GM12864 (cell line): Measurements from ENCODE around the gene MPDZ.

Source experiments
- DNase-seq: peaks from one replicate; pipeline ENCODE4 v3.0.0-alpha.2; 2011; ENCODE audit warnings: low read depth
- H3K4me3 ChIP-seq: 2 replicates; pipeline ENCODE4 v1.5.1; 2011; ENCODE audit warnings: mild to moderate bottlenecking, low read depth, low read length, control low read depth
- TF ChIP-seq, protein P1 (sequence below): IDR thresholded peaks from 2 replicates; pipeline ENCODE4 v1.5.1; 2011; ENCODE audit warnings: low read depth, mild to moderate bottlenecking, moderate library complexity, low read length, control low read depth, inconsistent platforms; ENCODE audit errors: missing control alignments

MPDZ gene, protein sequence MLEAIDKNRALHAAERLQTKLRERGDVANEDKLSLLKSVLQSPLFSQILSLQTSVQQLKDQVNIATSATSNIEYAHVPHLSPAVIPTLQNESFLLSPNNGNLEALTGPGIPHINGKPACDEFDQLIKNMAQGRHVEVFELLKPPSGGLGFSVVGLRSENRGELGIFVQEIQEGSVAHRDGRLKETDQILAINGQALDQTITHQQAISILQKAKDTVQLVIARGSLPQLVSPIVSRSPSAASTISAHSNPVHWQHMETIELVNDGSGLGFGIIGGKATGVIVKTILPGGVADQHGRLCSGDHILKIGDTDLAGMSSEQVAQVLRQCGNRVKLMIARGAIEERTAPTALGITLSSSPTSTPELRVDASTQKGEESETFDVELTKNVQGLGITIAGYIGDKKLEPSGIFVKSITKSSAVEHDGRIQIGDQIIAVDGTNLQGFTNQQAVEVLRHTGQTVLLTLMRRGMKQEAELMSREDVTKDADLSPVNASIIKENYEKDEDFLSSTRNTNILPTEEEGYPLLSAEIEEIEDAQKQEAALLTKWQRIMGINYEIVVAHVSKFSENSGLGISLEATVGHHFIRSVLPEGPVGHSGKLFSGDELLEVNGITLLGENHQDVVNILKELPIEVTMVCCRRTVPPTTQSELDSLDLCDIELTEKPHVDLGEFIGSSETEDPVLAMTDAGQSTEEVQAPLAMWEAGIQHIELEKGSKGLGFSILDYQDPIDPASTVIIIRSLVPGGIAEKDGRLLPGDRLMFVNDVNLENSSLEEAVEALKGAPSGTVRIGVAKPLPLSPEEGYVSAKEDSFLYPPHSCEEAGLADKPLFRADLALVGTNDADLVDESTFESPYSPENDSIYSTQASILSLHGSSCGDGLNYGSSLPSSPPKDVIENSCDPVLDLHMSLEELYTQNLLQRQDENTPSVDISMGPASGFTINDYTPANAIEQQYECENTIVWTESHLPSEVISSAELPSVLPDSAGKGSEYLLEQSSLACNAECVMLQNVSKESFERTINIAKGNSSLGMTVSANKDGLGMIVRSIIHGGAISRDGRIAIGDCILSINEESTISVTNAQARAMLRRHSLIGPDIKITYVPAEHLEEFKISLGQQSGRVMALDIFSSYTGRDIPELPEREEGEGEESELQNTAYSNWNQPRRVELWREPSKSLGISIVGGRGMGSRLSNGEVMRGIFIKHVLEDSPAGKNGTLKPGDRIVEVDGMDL (N-terminal part only)

DNA sequence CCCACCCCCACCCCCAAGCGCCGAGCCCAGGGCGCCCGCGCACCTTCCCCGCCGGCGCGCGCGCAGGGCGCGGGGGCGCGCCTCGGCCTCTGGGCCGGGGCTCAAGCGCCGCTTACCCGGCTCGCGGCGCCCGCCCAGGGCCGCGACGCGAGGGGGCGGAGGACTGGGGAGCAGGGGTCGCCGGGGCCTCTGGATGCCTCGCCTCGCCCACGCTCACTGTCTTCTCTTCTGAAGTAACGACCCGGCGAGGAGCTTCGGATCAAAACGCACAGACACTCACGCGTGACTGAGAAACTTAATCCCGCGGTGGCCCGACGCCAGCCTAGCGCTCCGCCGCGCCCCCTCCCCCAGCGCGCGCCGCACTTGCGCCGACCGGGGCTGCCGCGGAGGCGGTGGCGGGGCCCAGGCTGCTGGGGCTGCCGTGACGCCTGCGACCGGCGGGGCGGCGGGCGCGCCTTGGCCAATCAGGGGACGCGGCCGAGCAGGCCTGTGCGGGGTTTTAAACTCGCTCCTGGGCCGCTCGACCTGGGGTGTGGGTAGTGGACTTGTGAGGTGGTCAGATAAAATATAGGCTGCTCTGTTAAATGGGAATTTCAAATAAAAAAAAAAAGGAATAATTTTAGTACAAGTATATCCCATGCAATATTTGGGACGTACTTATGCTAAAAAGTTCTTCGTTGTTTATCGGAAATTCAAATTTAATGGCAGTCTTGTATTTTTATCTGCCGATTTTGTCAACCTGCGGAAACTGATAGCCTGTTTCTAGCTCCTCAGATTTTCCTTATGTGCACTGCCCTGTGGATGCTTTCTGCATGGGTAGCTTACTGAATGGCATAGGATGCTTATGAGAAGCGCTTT is at the start of gene MPDZ:
TSS of gene MPDZ (minus strand) at position 409 of the 858 bp plus-strand sequence. CDS start 29,377 bp downstream, outside the sequence.
- no peak for DNase-seq
- TF ChIP-seq, protein P1, sequence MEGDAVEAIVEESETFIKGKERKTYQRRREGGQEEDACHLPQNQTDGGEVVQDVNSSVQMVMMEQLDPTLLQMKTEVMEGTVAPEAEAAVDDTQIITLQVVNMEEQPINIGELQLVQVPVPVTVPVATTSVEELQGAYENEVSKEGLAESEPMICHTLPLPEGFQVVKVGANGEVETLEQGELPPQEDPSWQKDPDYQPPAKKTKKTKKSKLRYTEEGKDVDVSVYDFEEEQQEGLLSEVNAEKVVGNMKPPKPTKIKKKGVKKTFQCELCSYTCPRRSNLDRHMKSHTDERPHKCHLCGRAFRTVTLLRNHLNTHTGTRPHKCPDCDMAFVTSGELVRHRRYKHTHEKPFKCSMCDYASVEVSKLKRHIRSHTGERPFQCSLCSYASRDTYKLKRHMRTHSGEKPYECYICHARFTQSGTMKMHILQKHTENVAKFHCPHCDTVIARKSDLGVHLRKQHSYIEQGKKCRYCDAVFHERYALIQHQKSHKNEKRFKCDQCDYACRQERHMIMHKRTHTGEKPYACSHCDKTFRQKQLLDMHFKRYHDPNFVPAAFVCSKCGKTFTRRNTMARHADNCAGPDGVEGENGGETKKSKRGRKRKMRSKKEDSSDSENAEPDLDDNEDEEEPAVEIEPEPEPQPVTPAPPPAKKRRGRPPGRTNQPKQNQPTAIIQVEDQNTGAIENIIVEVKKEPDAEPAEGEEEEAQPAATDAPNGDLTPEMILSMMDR = no peak
- H3K4me3 ChIP-seq = no peak within 1 kb of the TSS

DNA sequence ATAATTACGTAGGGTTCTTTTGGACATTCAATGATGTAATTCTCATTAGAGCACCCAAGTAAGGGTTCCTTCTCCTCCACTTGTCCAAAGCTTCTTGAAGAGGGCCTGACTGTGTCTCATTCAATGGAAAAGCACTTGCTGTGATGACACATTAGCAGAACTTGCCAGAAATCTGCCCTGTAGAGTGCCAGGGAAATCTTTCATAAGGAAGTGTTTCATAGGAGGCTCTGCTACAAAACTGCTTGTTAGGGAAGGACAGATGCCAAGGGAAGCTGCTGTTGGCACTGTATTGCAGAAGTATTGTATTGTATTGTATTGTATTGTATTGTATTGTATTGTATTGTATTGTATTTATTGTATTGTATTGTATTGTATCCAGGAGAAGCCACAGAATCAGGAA is 45.5 kb upstream of the MPDZ start:
- DNase-seq = no peak
- TF ChIP-seq, protein P1 = no peak

DNA sequence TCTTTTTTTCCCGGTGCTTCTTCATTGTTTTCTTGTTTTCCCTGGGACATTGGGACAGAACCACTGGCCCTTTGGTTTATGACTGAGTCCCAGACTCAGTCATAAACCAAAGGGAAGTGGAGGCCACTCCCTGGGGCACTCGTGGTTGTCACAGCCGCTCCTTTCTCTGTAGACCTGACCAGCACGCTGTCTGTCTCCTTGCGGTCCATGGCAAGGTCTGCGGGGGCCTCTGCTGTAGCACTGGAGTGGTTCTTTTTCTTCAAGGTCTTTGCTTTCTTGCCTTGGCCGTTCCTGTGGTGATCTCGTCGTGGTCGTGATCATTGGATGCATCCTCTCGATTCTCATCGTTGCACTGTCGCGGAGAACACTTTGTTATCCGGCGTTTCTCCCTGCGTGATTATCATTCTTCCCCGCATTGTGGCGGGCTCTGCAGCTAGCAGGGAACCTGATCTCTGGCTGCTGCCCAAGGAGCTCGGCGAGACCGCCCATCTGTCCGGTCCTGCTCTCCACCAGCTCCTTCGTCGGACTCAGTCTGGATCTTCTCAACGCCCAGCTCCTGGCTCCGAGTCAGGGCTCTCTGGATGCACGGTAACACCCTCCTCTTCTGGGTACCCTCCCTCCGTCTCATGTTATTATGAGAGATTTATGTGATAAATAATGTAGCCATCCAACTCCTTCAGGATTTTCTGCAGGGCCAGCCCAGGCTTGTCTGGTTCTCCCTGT is 43.5 kb upstream of the MPDZ start:
- H3K4me3 ChIP-seq = no peak overlapping the region
- no peak for DNase-seq
- TF ChIP-seq, protein P1 = no peak

More for the DNA sequence above, 45.5 kb upstream of the MPDZ start:
- no peak overlapping the region for H3K4me3 ChIP-seq

DNA sequence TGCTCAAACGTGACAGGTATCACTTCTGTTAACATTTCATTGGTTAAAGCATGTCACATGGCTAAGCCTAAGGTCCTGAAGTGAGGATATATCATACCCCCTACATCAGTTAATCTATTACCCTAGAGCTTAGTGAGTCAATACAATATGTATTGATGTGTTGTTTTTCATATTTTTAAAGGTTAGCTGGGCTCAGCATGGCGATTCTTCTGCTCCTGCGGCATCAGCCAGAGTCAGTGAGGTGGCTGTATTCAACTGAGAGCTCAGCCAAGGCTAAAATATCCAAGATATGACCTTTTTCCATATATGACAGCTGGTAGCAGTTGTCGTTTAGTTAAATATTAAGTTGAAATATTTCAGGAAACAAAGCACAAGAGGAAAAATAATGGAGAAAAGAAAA is 38.5 kb upstream of the MPDZ start:
- DNase-seq = no peak
- TF ChIP-seq, protein P1 = no peak
- no peak overlapping the region for H3K4me3 ChIP-seq

DNA sequence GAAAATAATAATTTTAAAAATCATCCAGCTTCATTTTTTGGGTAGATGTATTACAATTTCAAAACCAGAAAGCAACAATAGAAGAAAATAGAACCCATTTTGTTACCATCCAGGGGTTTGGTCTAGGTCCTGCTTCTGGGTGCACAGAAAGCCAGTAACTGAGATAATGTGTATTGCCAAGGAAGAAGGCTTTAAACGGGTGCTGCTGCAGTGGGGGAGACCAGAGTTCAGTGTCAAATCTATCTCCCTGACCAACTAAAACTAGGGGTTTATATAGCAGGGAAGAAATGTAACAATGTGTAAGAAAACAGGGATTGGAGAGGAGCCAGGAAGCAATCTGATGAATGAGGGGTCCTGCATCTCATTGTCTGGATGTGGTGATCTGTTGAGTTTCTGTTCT is 17.5 kb upstream of the MPDZ start:
- no peak for DNase-seq
- no peak overlapping the region for H3K4me3 ChIP-seq
- TF ChIP-seq, protein P1 = no peak

DNA sequence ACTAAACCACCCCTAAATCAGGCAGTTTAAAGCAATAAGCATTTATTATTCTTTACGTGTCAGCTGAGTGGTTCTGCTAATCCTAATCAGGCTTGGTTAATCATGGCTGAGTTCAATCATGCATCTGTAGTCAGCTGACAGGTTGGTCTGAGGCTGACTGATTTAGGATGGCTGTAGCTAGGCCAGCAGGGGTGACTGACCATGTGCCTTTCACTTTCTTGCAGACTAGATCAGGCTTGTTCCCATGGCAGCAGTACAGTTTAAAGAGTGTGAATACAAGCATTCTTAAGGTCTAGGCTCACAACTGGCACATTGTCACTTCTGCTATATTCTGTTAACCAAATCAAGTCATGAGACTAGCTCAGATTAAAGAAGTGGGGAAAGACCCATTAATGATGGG is 16.1 kb upstream of the MPDZ start:
- no peak overlapping the region for H3K4me3 ChIP-seq
- TF ChIP-seq, protein P1 = no peak
- DNase-seq = no peak
